Natural killer cell treated with Interleukin-12 subunit alpha and Interleukin-12 subunit beta and Interleukin-15 and Interleukin-18, amount 100 ng/mL, for 72 hours (primary cell): Measurements from ENCODE around the gene SEC22A. TPM values are rescaled to one million over a fixed set of nuclear protein-coding genes. Genes with fewer than 3 reads are reported as not detected.

Experiments
- ATAC-seq, 2 donors: fragments of 150-1000 bp; cut with Tn5 transposase in 1 of 2; sonication (Bioruptor Pico), chemical (Tn5 transposase) in 1 of 2; 2 replicates each; pipeline ENCODE4 v1.10.0; 2021
- DNase-seq: peaks from one replicate; pipeline ENCODE4 v3.0.0; 2022; ENCODE audit warnings: low spot score
- H3K27ac Mint-ChIP-seq, 2 donors: 1 replicate in 1 of 2; 2 replicates in 1 of 2; pipeline ENCODE4 v1.8.0; 2022; ENCODE audit warnings: mixed read lengths in 2 of 2, mild to moderate bottlenecking in 1 of 2, moderate library complexity in 1 of 2
- H3K27me3 Mint-ChIP-seq, 2 donors: 1 replicate in 1 of 2; 2 replicates in 1 of 2; pipeline ENCODE4 v1.8.0; 2022; ENCODE audit warnings: mixed read lengths in 2 of 2
- H3K36me3 Mint-ChIP-seq: one replicate; pipeline ENCODE4 v1.8.0; 2022; ENCODE audit warnings: mixed read lengths
- H3K4me1 Mint-ChIP-seq, 2 donors: 1 replicate in 1 of 2; 2 replicates in 1 of 2; pipeline ENCODE4 v1.8.0; 2022; ENCODE audit warnings: low read depth in 2 of 2, mixed read lengths in 2 of 2, mild to moderate bottlenecking in 1 of 2
- H3K4me3 Mint-ChIP-seq: one replicate; pipeline ENCODE4 v1.8.0; 2022; ENCODE audit warnings: mixed read lengths
- H3K9me3 Mint-ChIP-seq: 2 replicates; pipeline ENCODE4 v1.8.0; 2022; ENCODE audit warnings: mixed read lengths
- total RNA-seq, 2 donors: library from RNA; stranded (reverse); gene quantifications; one replicate each; pipeline ENCODE4 v1.2.3, GENCODE V29; 2022

The SEC22A gene
- total RNA-seq, 2 donors from 2014 or later = 18.8 to 19.0 TPM

DNA sequence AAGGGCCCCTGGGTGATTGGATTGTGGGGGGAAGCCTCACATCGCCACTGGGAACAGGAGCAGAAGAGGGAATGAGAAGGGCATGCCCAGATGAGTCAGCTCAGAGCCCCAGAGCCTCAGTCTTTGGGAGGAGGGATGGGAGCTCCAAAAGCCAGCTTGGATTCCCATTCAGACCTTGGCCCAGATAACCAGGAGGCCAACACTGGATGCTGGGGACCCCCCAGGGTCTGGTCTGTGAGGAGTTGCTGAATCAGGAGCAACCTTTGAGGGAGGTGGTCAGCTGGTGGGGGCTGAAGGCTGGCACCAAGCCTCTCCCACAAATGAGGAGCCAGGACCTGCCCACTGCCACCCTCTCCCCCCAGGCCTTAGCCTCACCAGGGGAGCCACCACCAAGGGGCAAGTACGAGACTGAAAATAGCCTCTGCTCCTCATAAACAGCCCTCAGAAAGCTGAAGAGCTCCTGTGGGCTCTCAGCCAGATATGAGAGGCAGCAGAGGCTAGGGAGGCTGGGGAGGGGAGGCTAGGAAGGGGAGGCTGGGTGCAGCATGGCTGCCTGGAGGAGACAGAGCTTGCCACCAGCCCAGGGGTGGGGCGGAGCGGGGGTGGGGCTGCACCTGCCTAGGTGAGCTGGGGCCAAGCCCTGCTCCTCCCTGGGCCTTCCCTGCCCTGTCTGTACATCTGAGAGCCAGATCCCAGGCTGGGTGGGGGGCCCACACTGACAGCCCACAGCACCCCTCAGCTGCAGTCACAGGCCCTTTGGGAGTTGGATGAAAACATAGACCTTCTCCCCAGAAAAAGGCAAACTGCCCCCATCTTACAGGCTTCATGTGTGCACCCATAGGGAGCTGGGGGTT is 99.8 kb downstream of the SEC22A start:
- DNase-seq (no peak), ATAC-seq (no peak)
- no peaks in the 10 kb centered on the region for H3K36me3 Mint-ChIP-seq
- H3K27me3 Mint-ChIP-seq = peaks cover 0 to 7% of the 10 kb centered on the region in 2 donors
- H3K4me1 Mint-ChIP-seq = no peaks in the 10 kb centered on the region
- H3K27ac Mint-ChIP-seq = no peak overlapping the region
- H3K4me3 Mint-ChIP-seq = no peak overlapping the region
- H3K9me3 Mint-ChIP-seq = no peaks in the 10 kb centered on the region

DNA sequence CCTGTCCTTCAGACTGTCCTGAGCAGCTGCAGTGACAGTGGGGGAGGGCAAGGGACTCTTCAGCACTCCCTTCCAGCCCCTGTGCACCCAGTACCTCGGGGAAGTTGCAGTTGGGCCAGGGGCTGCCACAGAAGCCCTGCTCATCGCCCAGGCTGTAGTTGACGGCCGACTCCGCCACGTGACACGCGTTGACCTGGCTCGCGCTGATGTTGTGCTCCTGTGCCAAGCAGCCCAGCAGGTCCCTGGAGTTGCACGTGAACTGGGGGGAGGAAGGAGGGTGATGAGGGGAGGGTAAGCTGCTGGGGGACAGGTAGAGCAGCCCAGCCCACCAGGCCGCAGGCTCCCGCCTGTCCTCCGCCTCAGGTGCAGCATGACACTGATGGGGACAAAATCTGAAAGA is 101.2 kb downstream of the SEC22A start:
- H3K4me3 Mint-ChIP-seq = no peak overlapping the region
- H3K27ac Mint-ChIP-seq = no peak overlapping the region
- H3K9me3 Mint-ChIP-seq = no peaks in the 10 kb centered on the region
- DNase-seq (no peak), ATAC-seq (no peak)
- peaks cover 0 to 9% of the 10 kb centered on the region in 2 donors for H3K27me3 Mint-ChIP-seq
- H3K36me3 Mint-ChIP-seq = no peaks in the 10 kb centered on the region
- H3K4me1 Mint-ChIP-seq = no peaks in the 10 kb centered on the region

DNA sequence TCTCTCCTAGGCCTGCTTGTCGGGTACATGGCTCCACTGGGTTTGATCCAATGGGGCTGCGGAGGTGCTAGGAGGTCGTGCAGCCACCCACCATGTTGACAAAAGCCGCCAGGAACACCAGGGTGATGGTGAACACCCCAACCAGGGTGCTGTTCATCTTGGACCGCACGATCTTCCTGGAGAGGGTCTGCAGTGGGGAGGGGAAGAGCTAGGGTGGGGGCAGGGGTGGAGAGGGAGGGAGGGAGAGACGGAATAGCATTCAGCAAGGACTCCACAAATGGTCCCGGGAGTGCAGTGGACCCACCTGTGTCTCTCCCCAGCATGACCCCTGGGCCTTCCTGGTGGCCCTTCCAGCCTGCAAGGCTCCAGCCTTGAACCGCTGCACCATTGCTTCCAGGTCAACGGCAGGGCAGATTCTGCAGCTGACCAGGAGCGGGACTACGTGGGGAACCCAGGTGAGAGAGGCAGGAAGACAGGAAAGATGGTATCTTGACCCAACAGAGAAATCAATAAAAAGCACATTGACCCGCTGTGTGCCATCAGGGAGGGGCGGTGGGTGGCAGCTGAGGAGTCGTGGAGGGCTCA is 102.3 kb downstream of the SEC22A start:
- H3K4me3 Mint-ChIP-seq = no peak overlapping the region
- ATAC-seq = no peak
- H3K4me1 Mint-ChIP-seq = no peaks in the 10 kb centered on the region
- H3K27me3 Mint-ChIP-seq = peaks cover 0 to 9% of the 10 kb centered on the region in 2 donors
- no peaks in the 10 kb centered on the region for H3K36me3 Mint-ChIP-seq
- H3K9me3 Mint-ChIP-seq = no peaks in the 10 kb centered on the region
- no peak for DNase-seq
- no peak overlapping the region for H3K27ac Mint-ChIP-seq

DNA sequence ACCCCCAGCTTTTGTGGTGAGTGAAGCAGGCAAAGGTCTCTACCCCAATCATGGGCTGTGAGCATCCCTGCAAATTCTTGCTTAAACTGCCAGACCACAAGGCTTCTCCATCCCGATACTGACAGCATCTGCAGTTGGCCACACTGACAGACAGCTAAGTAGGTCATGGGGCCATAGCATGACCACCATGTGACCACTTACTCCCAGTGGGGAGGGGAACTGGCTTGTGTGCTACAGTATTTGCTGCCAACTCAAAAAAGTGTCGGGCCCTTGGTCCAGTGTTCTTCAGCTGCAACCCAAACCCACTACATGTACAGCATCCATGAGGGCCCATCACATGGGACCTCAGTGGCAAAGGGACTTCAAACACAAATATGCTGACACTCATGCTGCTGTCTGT is 103.4 kb downstream of the SEC22A start:
- no peak overlapping the region for H3K27ac Mint-ChIP-seq
- H3K9me3 Mint-ChIP-seq = no peaks in the 10 kb centered on the region
- peaks cover 7 to 14% of the 10 kb centered on the region in 2 donors for H3K27me3 Mint-ChIP-seq
- ATAC-seq = no peak
- no peak overlapping the region for H3K4me3 Mint-ChIP-seq
- no peaks in the 10 kb centered on the region for H3K4me1 Mint-ChIP-seq
- no peak for DNase-seq
- H3K36me3 Mint-ChIP-seq = no peaks in the 10 kb centered on the region

DNA sequence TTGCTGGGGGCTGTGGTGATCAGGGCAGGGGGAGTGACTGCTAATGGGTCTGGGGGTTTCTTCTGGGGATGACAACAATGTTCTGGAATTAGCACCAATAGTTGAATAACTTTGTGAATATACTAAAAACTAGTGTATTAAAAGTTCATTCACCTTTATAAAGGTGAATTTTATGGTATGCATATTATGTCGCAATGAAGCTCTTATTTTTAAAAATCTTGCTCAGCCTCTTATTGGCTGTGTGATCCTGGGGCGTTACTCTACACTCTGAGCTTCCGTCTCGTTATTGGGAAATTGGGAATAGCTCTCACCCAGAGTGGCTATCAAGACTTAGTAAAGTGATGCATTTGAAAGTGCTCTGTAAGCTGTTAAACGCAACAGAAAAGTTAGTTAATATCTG is 105.3 kb downstream of the SEC22A start:
- Mint-ChIP-seq H3K9me3 (no peaks in the 10 kb centered on the region), H3K4me1 (no peaks in the 10 kb centered on the region), H3K36me3 (no peaks in the 10 kb centered on the region), H3K27ac (no peak overlapping the region), H3K4me3 (no peak overlapping the region), H3K27me3 (peaks cover 7 to 14% of the 10 kb centered on the region in 2 donors)
- DNase-seq (no peak), ATAC-seq (no peak)

DNA sequence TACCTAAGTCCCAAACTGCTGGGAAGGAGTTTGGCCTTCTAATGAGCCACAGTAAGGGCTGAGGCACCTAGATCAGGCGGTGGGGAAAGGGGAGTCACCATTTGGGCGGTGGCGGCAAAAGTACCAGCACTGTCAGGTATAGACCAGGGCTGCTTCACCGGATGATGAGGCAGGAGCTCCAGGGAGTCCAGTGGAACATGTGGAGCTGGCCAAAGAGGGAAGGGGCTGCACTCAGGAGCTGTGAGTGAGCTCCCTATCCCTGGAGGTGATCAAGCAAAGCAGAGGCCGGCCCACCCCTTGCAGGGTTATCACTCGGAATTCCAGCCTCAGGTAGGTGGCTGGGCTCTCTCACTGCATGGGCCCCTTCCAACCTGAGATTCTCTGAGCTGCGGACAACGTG is 108.4 kb downstream of the SEC22A start:
- Mint-ChIP-seq H3K9me3 (no peaks in the 10 kb centered on the region), H3K27ac (no peak overlapping the region), H3K4me3 (no peak overlapping the region), H3K36me3 (no peaks in the 10 kb centered on the region), H3K4me1 (no peaks in the 10 kb centered on the region), H3K27me3 (peaks cover 7 to 18% of the 10 kb centered on the region in 2 donors)
- ATAC-seq (peak in 1 of 2 donors; percentile 11), DNase-seq (no peak)

DNA sequence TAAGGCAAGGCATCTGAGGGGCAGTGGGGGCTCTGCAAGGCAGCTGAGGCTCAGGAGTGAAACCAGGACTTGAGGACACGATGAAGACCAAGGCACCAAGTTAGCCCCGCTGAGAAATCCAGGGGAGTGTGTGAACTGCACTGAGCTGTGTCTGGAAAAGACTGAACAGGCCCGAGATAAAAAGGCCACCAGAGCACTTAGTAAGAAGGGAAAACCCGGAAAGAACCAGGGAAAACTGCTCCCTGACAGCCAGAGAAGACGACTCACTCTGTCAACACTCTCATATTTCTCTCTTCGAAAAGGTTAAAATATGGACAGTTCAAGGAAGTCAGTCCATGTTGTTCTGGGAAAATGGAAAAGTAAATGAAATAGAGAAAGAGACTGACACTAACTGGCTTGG is 109.0 kb downstream of the SEC22A start:
- Mint-ChIP-seq H3K9me3 (no peaks in the 10 kb centered on the region), H3K4me1 (no peaks in the 10 kb centered on the region), H3K27me3 (peaks cover 7 to 15% of the 10 kb centered on the region in 2 donors), H3K27ac (no peak overlapping the region), H3K36me3 (no peaks in the 10 kb centered on the region), H3K4me3 (no peak overlapping the region)
- no peak for DNase-seq
- no peak for ATAC-seq

DNA sequence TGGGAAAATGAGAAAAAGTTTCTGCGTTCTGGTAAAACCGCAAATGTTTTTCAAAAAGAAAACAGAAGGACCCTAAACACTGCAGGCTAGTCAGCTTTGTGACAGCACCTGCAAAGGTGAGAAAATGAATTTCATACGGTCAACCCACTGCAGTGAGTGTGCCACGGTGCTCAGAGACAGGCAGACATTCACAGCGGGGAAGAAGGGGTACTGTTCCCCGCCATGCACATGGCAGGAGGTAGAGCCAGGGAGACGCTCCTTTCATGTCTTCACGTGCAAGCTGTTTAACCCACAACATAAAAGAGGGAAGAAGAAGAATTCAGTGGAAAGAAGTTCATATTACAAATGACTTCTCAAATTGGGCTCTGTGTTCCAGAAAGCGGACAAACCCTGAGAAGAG is 109.5 kb downstream of the SEC22A start:
- Mint-ChIP-seq H3K27ac (no peak overlapping the region), H3K9me3 (no peaks in the 10 kb centered on the region), H3K36me3 (no peaks in the 10 kb centered on the region), H3K27me3 (peaks cover 11 to 15% of the 10 kb centered on the region in 2 donors), H3K4me1 (no peaks in the 10 kb centered on the region), H3K4me3 (no peak overlapping the region)
- ATAC-seq = no peak
- no peak for DNase-seq

DNA sequence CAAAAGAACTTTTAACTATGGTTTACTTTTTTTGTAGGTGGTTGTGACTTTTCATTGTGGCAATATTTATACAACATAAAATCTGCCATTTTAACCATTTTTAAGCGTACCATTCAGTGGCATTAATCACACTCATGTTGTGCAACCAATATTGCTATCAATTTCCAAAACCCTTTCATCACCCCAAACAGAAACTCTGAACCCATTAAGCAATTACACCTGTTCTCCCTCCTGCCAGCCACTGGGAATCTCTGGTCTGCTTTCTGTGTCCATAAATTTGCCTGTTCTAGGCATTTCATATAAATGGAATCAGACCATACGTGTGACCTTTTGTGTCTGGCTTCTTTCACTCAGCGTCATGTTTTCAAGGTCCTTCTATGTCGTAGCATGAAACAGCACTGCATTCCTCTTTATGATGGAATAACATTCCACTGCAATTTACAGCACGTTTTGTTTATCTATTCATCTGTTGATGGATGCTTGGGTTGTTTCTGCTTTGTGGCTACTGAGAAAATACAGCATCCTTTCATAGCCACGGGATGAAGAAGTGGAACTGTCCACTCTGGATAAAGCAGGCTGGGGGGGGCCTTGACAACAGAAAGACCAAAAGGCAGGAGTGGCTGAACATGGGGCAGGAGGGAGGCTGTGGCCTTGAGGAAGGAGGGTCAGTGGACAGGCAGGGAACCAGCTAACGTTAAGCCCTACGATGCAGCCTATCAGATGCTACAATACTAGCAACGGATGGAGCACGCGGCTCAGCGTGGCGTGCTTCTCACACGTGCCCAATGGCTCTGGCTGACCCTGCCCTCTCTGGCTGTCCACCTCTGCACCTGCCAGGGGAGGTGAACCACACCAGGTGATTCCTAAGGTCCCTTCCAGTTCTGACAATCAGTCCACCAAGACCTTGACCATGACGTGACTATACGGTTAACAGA is 110.9 kb downstream of the SEC22A start:
- H3K27me3 Mint-ChIP-seq = peaks cover 14 to 18% of the 10 kb centered on the region in 2 donors
- no peaks in the 10 kb centered on the region for H3K36me3 Mint-ChIP-seq
- DNase-seq = no peak
- no peak for ATAC-seq
- H3K9me3 Mint-ChIP-seq = no peaks in the 10 kb centered on the region
- H3K4me3 Mint-ChIP-seq = no peak overlapping the region
- H3K27ac Mint-ChIP-seq = no peak overlapping the region
- H3K4me1 Mint-ChIP-seq = no peaks in the 10 kb centered on the region

DNA sequence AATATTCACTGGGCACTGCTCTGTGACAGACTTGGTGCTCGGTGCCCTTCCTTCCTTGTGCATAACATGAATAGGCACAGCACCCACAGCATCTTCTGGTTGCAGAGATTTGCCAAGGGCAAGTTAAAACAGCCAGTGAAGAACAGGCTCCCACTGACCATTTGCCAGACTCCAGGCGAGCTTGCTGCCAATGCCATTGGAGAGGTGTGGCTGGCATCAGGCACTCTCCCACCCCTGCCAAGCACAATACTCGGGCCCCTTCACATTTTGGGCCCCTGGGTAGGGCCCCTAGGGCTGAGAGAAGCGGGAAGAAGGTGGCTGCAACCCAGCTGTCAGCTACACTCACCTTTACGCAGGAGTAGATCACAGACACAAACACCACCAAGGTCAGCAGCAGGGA is 112.1 kb downstream of the SEC22A start:
- H3K27ac Mint-ChIP-seq = no peak overlapping the region
- H3K36me3 Mint-ChIP-seq = no peaks in the 10 kb centered on the region
- no peaks in the 10 kb centered on the region for H3K9me3 Mint-ChIP-seq
- ATAC-seq = no peak
- no peak overlapping the region for H3K4me3 Mint-ChIP-seq
- no peaks in the 10 kb centered on the region for H3K4me1 Mint-ChIP-seq
- DNase-seq = no peak
- H3K27me3 Mint-ChIP-seq = peaks cover 14 to 18% of the 10 kb centered on the region in 2 donors

DNA sequence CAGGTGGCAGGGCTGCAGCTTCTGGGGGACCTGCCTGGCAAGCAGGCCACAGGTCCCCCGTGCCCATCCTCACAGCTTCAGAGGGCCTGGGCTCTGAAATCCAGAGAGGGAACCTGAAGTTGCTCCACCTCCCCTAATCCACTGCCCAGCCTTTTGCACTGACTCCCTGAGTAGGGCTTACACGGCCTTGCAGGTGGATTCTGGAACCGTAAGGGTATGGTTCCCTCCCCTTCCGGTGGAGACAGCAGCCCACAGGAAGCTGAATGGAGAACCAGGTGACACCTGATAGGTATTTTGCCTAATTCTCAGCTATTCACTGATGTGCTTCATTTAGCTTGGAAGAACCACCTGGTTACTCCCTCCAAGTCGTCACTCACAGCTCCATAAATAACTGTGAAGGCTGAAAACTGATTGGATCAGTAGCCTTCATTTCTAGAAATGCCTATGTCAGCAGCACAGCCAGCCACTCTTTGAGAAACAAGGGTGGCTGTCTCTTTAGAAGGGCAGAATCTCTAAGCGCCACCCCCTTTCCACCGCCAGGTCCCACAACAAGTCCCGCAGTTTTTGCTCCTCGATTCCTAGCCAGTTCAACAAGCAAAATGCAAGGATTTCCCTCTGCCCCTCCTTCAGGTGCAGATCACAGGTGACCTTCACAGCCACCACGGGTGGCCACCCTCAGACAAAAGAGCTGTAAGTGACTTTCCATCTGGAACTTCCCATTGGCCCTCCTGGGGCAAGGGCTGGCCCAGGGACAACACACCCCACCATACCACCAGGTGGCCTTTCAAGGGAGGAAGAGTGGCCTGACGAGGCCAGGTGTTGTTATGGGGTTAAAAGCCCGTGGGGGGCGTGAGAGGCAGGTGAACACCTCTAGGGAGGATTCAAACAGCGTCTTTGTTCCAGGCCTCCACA is 112.9 kb downstream of the SEC22A start:
- Mint-ChIP-seq H3K4me1 (no peaks in the 10 kb centered on the region), H3K27me3 (peaks cover 12 to 15% of the 10 kb centered on the region in 2 donors), H3K4me3 (no peak overlapping the region), H3K9me3 (no peaks in the 10 kb centered on the region), H3K36me3 (no peaks in the 10 kb centered on the region), H3K27ac (no peak overlapping the region)
- no peak for DNase-seq
- no peak for ATAC-seq

DNA sequence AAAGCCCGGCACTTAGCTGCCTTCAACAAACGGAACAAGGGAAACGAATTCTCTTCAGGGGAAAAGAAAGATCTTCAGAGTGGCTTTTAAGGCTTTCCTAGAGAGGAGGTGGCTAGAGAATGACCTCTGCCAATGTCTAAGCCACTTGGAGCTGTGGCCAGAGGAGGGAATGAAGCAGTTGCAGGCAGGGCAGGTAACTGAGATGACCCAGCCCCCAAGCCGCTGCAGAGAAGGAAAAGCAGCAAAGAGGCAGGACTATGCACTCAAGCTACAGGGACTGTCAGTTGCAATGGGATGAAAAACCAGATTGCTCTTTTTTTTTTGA is 113.5 kb downstream of the SEC22A start:
- H3K9me3 Mint-ChIP-seq = no peaks in the 10 kb centered on the region
- ATAC-seq (no peak), DNase-seq (no peak)
- H3K27ac Mint-ChIP-seq = no peak overlapping the region
- no peaks in the 10 kb centered on the region for H3K36me3 Mint-ChIP-seq
- no peak overlapping the region for H3K4me3 Mint-ChIP-seq
- H3K4me1 Mint-ChIP-seq = no peaks in the 10 kb centered on the region
- peaks cover 9 to 15% of the 10 kb centered on the region in 2 donors for H3K27me3 Mint-ChIP-seq

DNA sequence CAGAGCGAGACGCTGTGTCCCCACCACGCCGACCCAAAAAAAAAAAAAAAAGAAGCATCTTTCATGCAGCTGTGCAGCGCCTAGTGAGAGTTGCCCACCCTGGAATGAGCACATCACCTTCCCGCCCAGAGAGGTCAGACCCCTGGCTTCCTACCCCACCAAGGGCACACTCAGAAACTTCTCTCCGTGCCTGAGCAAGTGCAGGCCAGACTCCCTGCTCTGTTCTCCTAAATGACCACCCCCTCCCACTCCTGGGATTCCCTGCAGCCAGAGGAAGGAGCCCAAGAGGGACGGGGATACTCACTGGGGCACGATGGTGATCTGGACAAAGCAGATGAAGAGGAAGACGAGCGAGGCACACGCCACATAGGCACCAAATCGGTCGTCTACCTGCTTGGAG is 116.0 kb downstream of the SEC22A start:
- no peaks in the 10 kb centered on the region for H3K4me1 Mint-ChIP-seq
- H3K36me3 Mint-ChIP-seq = no peaks in the 10 kb centered on the region
- no peaks in the 10 kb centered on the region for H3K9me3 Mint-ChIP-seq
- no peak overlapping the region for H3K27ac Mint-ChIP-seq
- no peak overlapping the region for H3K4me3 Mint-ChIP-seq
- ATAC-seq (no peak), DNase-seq (no peak)
- H3K27me3 Mint-ChIP-seq = peaks cover 12 to 26% of the 10 kb centered on the region in 2 donors
